Measurements from ENCODE around the gene MAML3. TPM values are rescaled to one million over a fixed set of nuclear protein-coding genes. Genes with fewer than 3 reads are reported as not detected.

The MAML3 gene
- total and polyA plus RNA-seq, 12 donors, result 1.1 to 4.6 (median 2.6) TPM

GRCh38 chr4:139919521-139919920, 234.5 kb downstream of the MAML3 start:
- Histone ChIP-seq H3K36me3 (no peaks in the 10 kb centered on the region), H3K27ac (peak overlapping the region; percentile 35 to 88 (median 76)), H3K27me3 (no peaks in the 10 kb centered on the region), H3K4me1 (peaks cover 15 to 88% (median 66%) of the 10 kb centered on the region in 9 donors), H3K9me3 (no peaks in the 10 kb centered on the region), H3K4me3 (peak overlapping the region in 1 of 10 donors; percentile 15)
- intact Hi-C loops (cut with DNase I), result loop anchor here in 3 of 10 donors (5.0 to 10.0 kb wide), 4 partner anchors 83 to 157 kb away; no protein-coding TSS in a partner anchor
- TF ChIP-seq, protein P1, sequence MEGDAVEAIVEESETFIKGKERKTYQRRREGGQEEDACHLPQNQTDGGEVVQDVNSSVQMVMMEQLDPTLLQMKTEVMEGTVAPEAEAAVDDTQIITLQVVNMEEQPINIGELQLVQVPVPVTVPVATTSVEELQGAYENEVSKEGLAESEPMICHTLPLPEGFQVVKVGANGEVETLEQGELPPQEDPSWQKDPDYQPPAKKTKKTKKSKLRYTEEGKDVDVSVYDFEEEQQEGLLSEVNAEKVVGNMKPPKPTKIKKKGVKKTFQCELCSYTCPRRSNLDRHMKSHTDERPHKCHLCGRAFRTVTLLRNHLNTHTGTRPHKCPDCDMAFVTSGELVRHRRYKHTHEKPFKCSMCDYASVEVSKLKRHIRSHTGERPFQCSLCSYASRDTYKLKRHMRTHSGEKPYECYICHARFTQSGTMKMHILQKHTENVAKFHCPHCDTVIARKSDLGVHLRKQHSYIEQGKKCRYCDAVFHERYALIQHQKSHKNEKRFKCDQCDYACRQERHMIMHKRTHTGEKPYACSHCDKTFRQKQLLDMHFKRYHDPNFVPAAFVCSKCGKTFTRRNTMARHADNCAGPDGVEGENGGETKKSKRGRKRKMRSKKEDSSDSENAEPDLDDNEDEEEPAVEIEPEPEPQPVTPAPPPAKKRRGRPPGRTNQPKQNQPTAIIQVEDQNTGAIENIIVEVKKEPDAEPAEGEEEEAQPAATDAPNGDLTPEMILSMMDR (IDR thresholded peaks at IDR 0.05), result no peak
- WGBS, 2 donors, result 7 to 10% methylated on average over 3 of the region's 3 CpGs
- DNase-seq (peak in 1 of 2 donors; percentile 33), ATAC-seq (peak in 7 of 8 donors; percentile 58 to 87 (median 80))

DNA sequence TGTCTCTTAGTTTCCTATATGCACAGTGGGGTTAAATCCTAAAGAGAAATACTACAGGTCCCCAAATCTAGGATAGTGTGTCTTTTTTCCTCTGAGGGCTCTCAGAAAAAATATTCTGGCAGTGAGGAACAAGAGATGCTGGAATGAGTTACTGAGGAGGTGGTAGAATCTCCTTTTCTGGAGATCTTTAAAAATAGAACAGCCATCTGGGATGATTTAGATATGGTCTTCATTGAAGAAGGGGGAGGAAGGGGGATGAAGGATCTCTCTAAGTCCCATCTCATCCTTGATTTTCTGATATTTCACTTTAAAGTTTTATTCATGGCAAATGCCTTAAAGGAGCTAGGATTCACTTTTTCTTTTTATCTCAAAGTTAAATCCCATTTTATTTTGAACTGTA, 235.0 kb downstream of the MAML3 start:
- intact Hi-C loops (cut with DNase I), result loop anchor here in 3 of 10 donors (5.0 to 10.0 kb wide), 4 partner anchors 83 to 157 kb away; no protein-coding TSS in a partner anchor
- Histone ChIP-seq H3K4me1 (peaks cover 18 to 88% (median 69%) of the 10 kb centered on the region in 9 donors), H3K9me3 (no peaks in the 10 kb centered on the region), H3K36me3 (no peaks in the 10 kb centered on the region), H3K27ac (peak overlapping the region; percentile 35 to 88 (median 76)), H3K4me3 (peak overlapping the region in 1 of 10 donors; percentile 15), H3K27me3 (no peaks in the 10 kb centered on the region)
- ATAC-seq (peak in 4 of 8 donors; percentile 45 to 56 (median 50)), DNase-seq (no peak)
- TF ChIP-seq, protein P1 (IDR thresholded peaks at IDR 0.05), result no peak

- Histone ChIP-seq H3K9me3 (no peaks in the 10 kb centered on the region), H3K27me3 (no peaks in the 10 kb centered on the region), H3K36me3 (no peaks in the 10 kb centered on the region), H3K4me1 (peaks cover 21 to 91% (median 73%) of the 10 kb centered on the region in 9 donors), H3K27ac (peak overlapping the region; percentile 35 to 88 (median 76)), H3K4me3 (no peak overlapping the region)
- ATAC-seq (no peak), DNase-seq (no peak)
- WGBS, 2 donors, result 72 to 73% methylated on average over 7 of the region's 7 CpGs
- TF ChIP-seq, protein P1 (IDR thresholded peaks at IDR 0.05), result no peak
- intact Hi-C loops (cut with DNase I), result loop anchor here in 3 of 10 donors (5.0 to 10.0 kb wide), 4 partner anchors 84 to 156 kb away; no protein-coding TSS in a partner anchor
These were observed 235.4 kb downstream of the MAML3 start for GRCh38 chr4:139918591-139918990.

GRCh38 chr4:139917896-139918295, 236.1 kb downstream of the MAML3 start:
- Histone ChIP-seq H3K9me3 (no peaks in the 10 kb centered on the region), H3K27me3 (no peaks in the 10 kb centered on the region), H3K4me3 (no peak overlapping the region), H3K4me1 (peaks cover 27 to 95% (median 77%) of the 10 kb centered on the region in 9 donors), H3K27ac (peak overlapping the region in 6 of 10 donors; percentile 35 to 88 (median 78)), H3K36me3 (no peaks in the 10 kb centered on the region)
- intact Hi-C loops (cut with DNase I), result loop anchor here in 3 of 10 donors (5.0 to 10.0 kb wide), 4 partner anchors 84 to 156 kb away; no protein-coding TSS in a partner anchor
- TF ChIP-seq, protein P1 (IDR thresholded peaks at IDR 0.05), result no peak
- WGBS, 2 donors, result 97 to 100% methylated on average over 6 of the region's 6 CpGs
- DNase-seq, result no peak
- no peak for ATAC-seq

All from heart right ventricle (tissue), 16 donors.